ENCODE results near the gene FBXL14.

FBXL14 gene

GRCh38 chr12:1619587-1619986 lies 25.2 kb upstream of the FBXL14 start:
- TF ChIP-seq, protein P1, sequence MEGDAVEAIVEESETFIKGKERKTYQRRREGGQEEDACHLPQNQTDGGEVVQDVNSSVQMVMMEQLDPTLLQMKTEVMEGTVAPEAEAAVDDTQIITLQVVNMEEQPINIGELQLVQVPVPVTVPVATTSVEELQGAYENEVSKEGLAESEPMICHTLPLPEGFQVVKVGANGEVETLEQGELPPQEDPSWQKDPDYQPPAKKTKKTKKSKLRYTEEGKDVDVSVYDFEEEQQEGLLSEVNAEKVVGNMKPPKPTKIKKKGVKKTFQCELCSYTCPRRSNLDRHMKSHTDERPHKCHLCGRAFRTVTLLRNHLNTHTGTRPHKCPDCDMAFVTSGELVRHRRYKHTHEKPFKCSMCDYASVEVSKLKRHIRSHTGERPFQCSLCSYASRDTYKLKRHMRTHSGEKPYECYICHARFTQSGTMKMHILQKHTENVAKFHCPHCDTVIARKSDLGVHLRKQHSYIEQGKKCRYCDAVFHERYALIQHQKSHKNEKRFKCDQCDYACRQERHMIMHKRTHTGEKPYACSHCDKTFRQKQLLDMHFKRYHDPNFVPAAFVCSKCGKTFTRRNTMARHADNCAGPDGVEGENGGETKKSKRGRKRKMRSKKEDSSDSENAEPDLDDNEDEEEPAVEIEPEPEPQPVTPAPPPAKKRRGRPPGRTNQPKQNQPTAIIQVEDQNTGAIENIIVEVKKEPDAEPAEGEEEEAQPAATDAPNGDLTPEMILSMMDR (IDR thresholded peaks at IDR 0.05; ENCODE audit: low read length, missing control alignments): no peak
- no peak overlapping the region for H3K4me3 ChIP-seq (replicated peaks; ENCODE audit: low read depth, low read length)
- DNase-seq (ENCODE audit: low read depth): no peak

- no peak for DNase-seq (ENCODE audit: low read depth)
- TF ChIP-seq, protein P1 (IDR thresholded peaks at IDR 0.05; ENCODE audit: low read length, missing control alignments): no peak
- no peak overlapping the region for H3K4me3 ChIP-seq (replicated peaks; ENCODE audit: low read depth, low read length)
These were observed 24.8 kb upstream of the FBXL14 start for GRCh38 chr12:1619159-1619558.

DNA sequence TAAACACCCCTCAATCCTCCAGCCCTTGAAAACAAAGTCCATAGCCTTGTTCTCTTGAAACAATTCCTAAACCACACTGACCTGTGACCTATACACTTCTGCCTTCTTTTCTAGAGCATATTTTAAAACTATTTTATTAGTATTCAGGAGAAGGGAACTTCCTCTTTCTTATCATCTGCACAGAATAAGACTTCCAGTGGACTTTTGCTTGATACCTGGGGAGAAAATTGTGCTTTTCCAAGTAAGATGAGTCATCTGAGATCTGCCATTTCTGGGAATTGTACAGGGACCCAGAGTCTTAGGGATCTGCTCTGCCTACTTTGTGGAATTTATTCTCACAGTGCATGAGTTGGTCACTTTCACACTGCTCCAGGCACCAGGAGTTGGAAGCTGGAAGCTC lies 24.1 kb upstream of the FBXL14 start:
- TF ChIP-seq, protein P1 (IDR thresholded peaks at IDR 0.05; ENCODE audit: low read length, missing control alignments): no peak
- H3K4me3 ChIP-seq (replicated peaks; ENCODE audit: low read depth, low read length): no peak overlapping the region
- no peak for DNase-seq (ENCODE audit: low read depth)

- TF ChIP-seq, protein P1 (IDR thresholded peaks at IDR 0.05; ENCODE audit: low read length, missing control alignments): no peak
- H3K4me3 ChIP-seq (replicated peaks; ENCODE audit: low read depth, low read length): no peak overlapping the region
- DNase-seq (ENCODE audit: low read depth): no peak
These were observed 22.1 kb upstream of the FBXL14 start for GRCh38 chr12:1616233-1617066.

- H3K4me3 ChIP-seq (replicated peaks; ENCODE audit: low read depth, low read length): no peak overlapping the region
- TF ChIP-seq, protein P1 (IDR thresholded peaks at IDR 0.05; ENCODE audit: low read length, missing control alignments): no peak
- DNase-seq (ENCODE audit: low read depth): no peak
These were observed 20.0 kb upstream of the FBXL14 start for GRCh38 chr12:1614360-1614759.

- DNase-seq (ENCODE audit: low read depth): no peak
- no peak overlapping the region for H3K4me3 ChIP-seq (replicated peaks; ENCODE audit: low read depth, low read length)
- TF ChIP-seq, protein P1 (IDR thresholded peaks at IDR 0.05; ENCODE audit: low read length, missing control alignments): no peak
These were observed 19.5 kb upstream of the FBXL14 start for GRCh38 chr12:1613860-1614259.

All from fibroblast of pulmonary artery (primary cell).